GM13976 (cell line): ENCODE measurements around the gene DPY19L1.

Experiments used
- DNase-seq: peaks from one replicate; pipeline ENCODE4 v3.0.0; 2012; ENCODE audit warnings: low spot score
- CTCF ChIP-seq: IDR thresholded peaks from 2 replicates; pipeline ENCODE4 v1.5.1; 2012; ENCODE audit warnings: borderline replicate concordance, mild to moderate bottlenecking; ENCODE audit not compliant: insufficient read depth; ENCODE audit errors: extremely low read depth, missing control alignments, control extremely low read depth
- in situ Hi-C: fragments of 300-500 bp; cut with MboI; formaldehyde crosslinking; loops from one replicate; pipeline ENCODE4 v1.12.0; 2022; ENCODE audit warnings: low sequenced_read_pairs, mixed read lengths, inconsistent platforms; ENCODE audit not compliant: unreplicated experiment

The DPY19L1 gene

DNA sequence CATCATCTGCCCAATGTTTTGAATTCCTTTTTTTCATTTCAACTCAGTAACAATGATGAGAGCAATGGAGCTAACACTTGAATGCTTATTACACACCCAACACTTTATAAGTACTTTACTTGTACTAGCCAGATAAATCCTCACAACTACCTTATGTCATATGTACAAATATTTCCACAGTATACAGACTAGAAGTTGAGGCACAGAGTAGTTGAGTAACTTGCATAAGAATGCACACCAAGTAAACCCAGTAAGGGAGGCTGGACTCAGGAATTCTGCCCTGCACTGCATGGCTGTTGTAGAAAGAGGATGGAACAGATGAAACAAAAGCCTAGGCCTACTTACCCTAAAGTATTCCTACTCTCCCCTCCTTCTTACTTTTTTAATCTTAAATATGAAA, 15.8 kb downstream of the DPY19L1 start:
- in situ Hi-C loops = no loop called here
- TF ChIP-seq CTCF = no peak
- DNase-seq = no peak

DNA sequence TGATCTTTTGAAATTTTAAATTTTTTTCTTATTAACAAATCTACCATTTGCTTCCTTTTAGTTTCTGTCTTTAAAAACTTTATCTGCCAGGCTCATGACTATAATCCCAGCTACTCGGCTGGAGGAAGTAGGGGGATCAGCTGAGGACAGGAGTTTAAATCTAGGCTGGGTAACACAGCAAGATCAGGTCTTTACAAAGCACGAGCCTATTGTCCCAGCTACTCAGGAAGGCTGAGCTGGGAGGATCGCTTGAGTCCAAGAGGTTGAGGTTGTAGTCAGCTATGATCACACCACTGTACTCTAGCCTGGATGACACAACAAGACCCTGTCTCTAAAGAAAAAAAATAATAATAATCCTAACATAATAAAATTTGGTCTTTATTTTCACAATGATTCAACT, 17.5 kb downstream of the DPY19L1 start:
- DNase-seq = no peak
- in situ Hi-C loops = no loop called here
- TF ChIP-seq CTCF = no peak

DNA sequence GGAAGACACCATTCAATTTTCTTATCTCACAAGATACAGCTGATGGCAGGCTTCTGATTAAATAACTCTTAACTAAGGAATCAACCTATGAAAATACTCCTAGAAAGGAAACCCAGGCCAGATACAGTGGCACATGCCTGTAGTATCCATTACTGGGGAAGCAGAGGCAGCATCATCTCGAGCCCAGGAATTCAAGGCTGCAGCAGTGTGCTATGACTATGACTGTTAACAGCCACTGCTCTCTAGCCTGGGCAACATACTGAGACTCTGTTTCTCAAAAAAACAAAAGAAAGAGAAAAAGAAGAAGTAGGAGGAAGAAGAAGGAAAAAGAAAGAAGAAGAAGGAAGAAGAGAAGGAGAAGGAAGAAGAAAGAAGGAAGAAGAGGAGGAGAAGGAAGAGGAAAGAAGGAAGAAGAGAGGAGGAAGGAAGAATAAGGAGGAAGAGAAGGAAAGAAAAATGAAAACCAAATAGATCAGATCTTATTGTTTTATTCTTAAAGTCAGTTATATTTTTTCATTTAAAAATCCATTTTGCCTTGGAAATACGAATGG, 18.0 kb downstream of the DPY19L1 start:
- in situ Hi-C loops = no loop called here
- DNase-seq = no peak
- TF ChIP-seq CTCF = no peak

GRCh38 chr7:35015346-35015859, 21.9 kb downstream of the DPY19L1 start:
- in situ Hi-C loops = no loop called here
- DNase-seq = no peak
- no peak for TF ChIP-seq CTCF

- DNase-seq = no peak
- no peak for TF ChIP-seq CTCF
- in situ Hi-C loops = no loop called here
Observed at GRCh38 chr7:35012160-35012559, 25.1 kb downstream of the DPY19L1 start.

GRCh38 chr7:35011085-35011484, 26.2 kb downstream of the DPY19L1 start:
- in situ Hi-C loops = no loop called here
- TF ChIP-seq CTCF = no peak
- no peak for DNase-seq
